22Rv1 (cell line): ENCODE measurements around the gene SCO2.

Experiments used
- ZFX ChIP-seq: fragments of 450-650 bp; IDR thresholded peaks from 2 replicates; pipeline ENCODE4 v1.6.1; 2017; ENCODE audit warnings: antibody characterized with exemption, borderline replicate concordance
- TF ChIP-seq, protein P1 (sequence below): fragments of 450-650 bp; IDR thresholded peaks from 2 replicates; pipeline ENCODE4 v1.5.1; 2017; ENCODE audit warnings: mild to moderate bottlenecking

DNA sequence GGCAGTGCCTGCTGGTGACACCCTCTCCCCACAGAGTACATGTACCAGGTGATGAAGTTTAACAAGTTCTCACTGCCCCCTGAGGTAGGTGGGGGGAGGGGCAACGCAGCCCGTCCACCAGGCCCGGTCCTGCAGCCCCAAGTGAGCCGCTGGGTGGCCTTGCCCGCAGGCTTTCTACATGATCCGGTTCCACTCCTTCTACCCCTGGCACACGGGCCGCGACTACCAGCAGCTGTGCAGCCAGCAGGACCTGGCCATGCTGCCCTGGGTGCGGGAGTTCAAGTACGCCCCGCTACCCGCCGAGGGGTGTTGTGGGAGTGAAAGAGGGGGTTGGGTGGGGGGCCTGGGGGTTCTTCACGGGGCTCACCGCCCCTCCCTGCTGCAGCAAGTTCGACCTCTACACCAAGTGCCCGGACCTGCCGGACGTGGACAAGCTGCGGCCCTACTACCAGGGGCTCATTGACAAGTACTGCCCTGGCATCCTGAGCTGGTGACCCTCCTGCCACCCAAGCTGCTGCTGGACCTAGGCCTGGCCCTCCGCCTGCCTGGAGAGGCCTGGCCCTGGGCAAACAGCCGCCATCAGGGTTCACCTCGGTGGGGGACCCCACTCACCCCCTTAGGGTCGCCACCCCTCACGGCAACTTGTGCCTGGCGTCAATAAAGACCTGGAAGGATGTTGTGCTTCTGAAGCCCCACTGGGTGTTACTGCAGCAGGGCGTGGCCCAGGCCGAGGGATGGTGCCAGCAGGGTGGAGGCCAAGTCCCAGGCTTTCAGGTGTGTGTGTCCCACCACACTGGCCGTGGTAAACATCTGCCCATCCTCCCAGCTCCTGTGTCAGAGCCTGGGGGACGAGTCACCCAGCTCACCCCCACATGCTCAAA is 35.8 kb downstream of the SCO2 start:
- TF ChIP-seq, protein P1, sequence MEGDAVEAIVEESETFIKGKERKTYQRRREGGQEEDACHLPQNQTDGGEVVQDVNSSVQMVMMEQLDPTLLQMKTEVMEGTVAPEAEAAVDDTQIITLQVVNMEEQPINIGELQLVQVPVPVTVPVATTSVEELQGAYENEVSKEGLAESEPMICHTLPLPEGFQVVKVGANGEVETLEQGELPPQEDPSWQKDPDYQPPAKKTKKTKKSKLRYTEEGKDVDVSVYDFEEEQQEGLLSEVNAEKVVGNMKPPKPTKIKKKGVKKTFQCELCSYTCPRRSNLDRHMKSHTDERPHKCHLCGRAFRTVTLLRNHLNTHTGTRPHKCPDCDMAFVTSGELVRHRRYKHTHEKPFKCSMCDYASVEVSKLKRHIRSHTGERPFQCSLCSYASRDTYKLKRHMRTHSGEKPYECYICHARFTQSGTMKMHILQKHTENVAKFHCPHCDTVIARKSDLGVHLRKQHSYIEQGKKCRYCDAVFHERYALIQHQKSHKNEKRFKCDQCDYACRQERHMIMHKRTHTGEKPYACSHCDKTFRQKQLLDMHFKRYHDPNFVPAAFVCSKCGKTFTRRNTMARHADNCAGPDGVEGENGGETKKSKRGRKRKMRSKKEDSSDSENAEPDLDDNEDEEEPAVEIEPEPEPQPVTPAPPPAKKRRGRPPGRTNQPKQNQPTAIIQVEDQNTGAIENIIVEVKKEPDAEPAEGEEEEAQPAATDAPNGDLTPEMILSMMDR, result no peak
- no peak for TF ChIP-seq ZFX
